ENCODE measurements around the gene NOLC1.
"Not testable (repeated sequence)": the region's sequence is repeated elsewhere in the genome, so short reads cannot be mapped to it uniquely, and the experiment has no call there.

Gene NOLC1

GRCh38 chr10:102154466-102155116, 2.4 kb downstream of the NOLC1 start:
- DNase-seq (ENCODE audit: low spot score) = no peak

- no peak for DNase-seq (ENCODE audit: low spot score)
Observed at GRCh38 chr10:102157224-102157623, 5.0 kb downstream of the NOLC1 start.

GRCh38 chr10:102159051-102159597, 6.9 kb downstream of the NOLC1 start:
- DNase-seq (ENCODE audit: low spot score) = no peak

- no peak for DNase-seq (ENCODE audit: low spot score)
Observed at GRCh38 chr10:102159831-102160230, 7.6 kb downstream of the NOLC1 start.

GRCh38 chr10:102163342-102163989, 11.3 kb downstream of the NOLC1 start:
- DNase-seq (ENCODE audit: low spot score) = no peak

- no peak for DNase-seq (ENCODE audit: low spot score)
Observed at GRCh38 chr10:102167861-102168260, 15.7 kb downstream of the NOLC1 start.

GRCh38 chr10:102170602-102171001, 18.4 kb downstream of the NOLC1 start:
- DNase-seq (ENCODE audit: low spot score) = no peak

GRCh38 chr10:102172288-102172687, 20.1 kb downstream of the NOLC1 start:
- DNase-seq (ENCODE audit: low spot score) = no peak

- DNase-seq (ENCODE audit: low spot score) = no peak
Observed at GRCh38 chr10:102175415-102175814, 23.2 kb downstream of the NOLC1 start.

- DNase-seq (ENCODE audit: low spot score) = no peak
Observed at GRCh38 chr10:102184606-102185005, 32.4 kb downstream of the NOLC1 start.

- DNase-seq (ENCODE audit: low spot score) = no peak
Observed at GRCh38 chr10:102185272-102185671, 33.1 kb downstream of the NOLC1 start.

- DNase-seq (ENCODE audit: low spot score) = no peak
Observed at GRCh38 chr10:102185811-102186527, 33.8 kb downstream of the NOLC1 start.

GRCh38 chr10:102188298-102188940, 36.2 kb downstream of the NOLC1 start:
- DNase-seq (ENCODE audit: low spot score) = no peak

GRCh38 chr10:102188941-102189898, 37.0 kb downstream of the NOLC1 start:
- not testable (repeated sequence) for DNase-seq (ENCODE audit: low spot score)

- no peak for DNase-seq (ENCODE audit: low spot score)
Observed at GRCh38 chr10:102191956-102192355, 39.8 kb downstream of the NOLC1 start.

GRCh38 chr10:102195296-102195870, 43.2 kb downstream of the NOLC1 start:
- DNase-seq (ENCODE audit: low spot score) = no peak

- no peak for DNase-seq (ENCODE audit: low spot score)
Observed at GRCh38 chr10:102196893-102197292, 44.7 kb downstream of the NOLC1 start.

- no peak for DNase-seq (ENCODE audit: low spot score)
Observed at GRCh38 chr10:102198027-102198426, 45.8 kb downstream of the NOLC1 start.

GRCh38 chr10:102200751-102201640, 48.8 kb downstream of the NOLC1 start:
- DNase-seq (ENCODE audit: low spot score) = no peak

- no peak for DNase-seq (ENCODE audit: low spot score)
Observed at GRCh38 chr10:102202386-102202785, 50.2 kb downstream of the NOLC1 start.
